ENCODE data around the gene ZNF746. TPM values are rescaled to one million over a fixed set of nuclear protein-coding genes. Genes with fewer than 3 reads are reported as not detected.

ZNF746 gene
- total RNA-seq, 1 donor from 2014 or later, result 11.3 TPM

GRCh38 chr7:149490083-149490760 lies 7.4 kb downstream of the ZNF746 start:
- DNase-seq (ENCODE audit: low read depth in 2 of 2), result no peak

GRCh38 chr7:149489391-149490024 lies 8.1 kb downstream of the ZNF746 start:
- no peak for DNase-seq (ENCODE audit: low read depth in 2 of 2)

- no peak for DNase-seq (ENCODE audit: low read depth in 2 of 2)
These were observed 18.0 kb downstream of the ZNF746 start for GRCh38 chr7:149479568-149479967.

- DNase-seq (ENCODE audit: low read depth in 2 of 2), result no peak
These were observed 18.9 kb downstream of the ZNF746 start for GRCh38 chr7:149478754-149479153.

- no peak for DNase-seq (ENCODE audit: low read depth in 2 of 2)
These were observed 19.8 kb downstream of the ZNF746 start for GRCh38 chr7:149477494-149478443.

GRCh38 chr7:149476791-149477190 lies 20.8 kb downstream of the ZNF746 start:
- no peak for DNase-seq (ENCODE audit: low read depth in 2 of 2)

- DNase-seq (ENCODE audit: low read depth in 2 of 2), result no peak
These were observed 22.2 kb downstream of the ZNF746 start for GRCh38 chr7:149475121-149476045.

- DNase-seq (ENCODE audit: low read depth in 2 of 2), result no peak
These were observed 23.1 kb downstream of the ZNF746 start for GRCh38 chr7:149474309-149475120.

GRCh38 chr7:149473251-149473650 lies 24.4 kb downstream of the ZNF746 start:
- no peak for DNase-seq (ENCODE audit: low read depth in 2 of 2)

GRCh38 chr7:149471289-149471953 lies 26.2 kb downstream of the ZNF746 start:
- DNase-seq (ENCODE audit: low read depth in 2 of 2), result no peak

GRCh38 chr7:149469806-149470205 lies 27.8 kb downstream of the ZNF746 start:
- no peak for DNase-seq (ENCODE audit: low read depth in 2 of 2)

GRCh38 chr7:149468208-149468607 lies 29.4 kb downstream of the ZNF746 start:
- DNase-seq (ENCODE audit: low read depth in 2 of 2), result peak in 1 of 2 donors; percentile 8

- no peak for DNase-seq (ENCODE audit: low read depth in 2 of 2)
These were observed 30.2 kb downstream of the ZNF746 start for GRCh38 chr7:149467321-149467859.

GRCh38 chr7:149466364-149466763 lies 31.2 kb downstream of the ZNF746 start:
- DNase-seq (ENCODE audit: low read depth in 2 of 2), result no peak

- DNase-seq (ENCODE audit: low read depth in 2 of 2), result no peak
These were observed 34.0 kb downstream of the ZNF746 start for GRCh38 chr7:149463500-149464161.

GRCh38 chr7:149462101-149462520 lies 35.5 kb downstream of the ZNF746 start:
- no peak for DNase-seq (ENCODE audit: low read depth in 2 of 2)

GRCh38 chr7:149460493-149461277 lies 36.9 kb downstream of the ZNF746 start, which contains the start of gene ZNF777:
Gene ZNF777 (minus strand): TSS chr7:149461062. CDS start chr7:149456022, 5,040 bp downstream.
- peak; percentile 68 to 87 for DNase-seq (ENCODE audit: low read depth in 2 of 2)
